ENCODE data around the gene SPTLC1. TPM values are rescaled to one million over a fixed set of nuclear protein-coding genes. Genes with fewer than 3 reads are reported as not detected.
A peak's percentile ranks its signal among the peaks of the same experiment; 100 is the strongest.
"Not testable (repeated sequence)": the region's sequence is repeated elsewhere in the genome, so short reads cannot be mapped to it uniquely, and the experiment has no call there.

SPTLC1 gene
- total and polyA plus RNA-seq, 2 of the 13 experiments (the other 11 are each of a cell fraction or from before 2014, with no cell fraction given) = 56.2 to 72.5 TPM

- in situ Hi-C loops (cut with HindIII; ENCODE audit: extremely low pct_ligation_motif_present, low pct_unique_long_range_greater_than_20kb) = loop anchor here (10.0 to 25.0 kb wide), 2 partner anchors 304 to 502 kb away; no protein-coding TSS in a partner anchor
Measured at GRCh38 chr9:92132913-92133312, 17.7 kb upstream of the SPTLC1 start.

DNA sequence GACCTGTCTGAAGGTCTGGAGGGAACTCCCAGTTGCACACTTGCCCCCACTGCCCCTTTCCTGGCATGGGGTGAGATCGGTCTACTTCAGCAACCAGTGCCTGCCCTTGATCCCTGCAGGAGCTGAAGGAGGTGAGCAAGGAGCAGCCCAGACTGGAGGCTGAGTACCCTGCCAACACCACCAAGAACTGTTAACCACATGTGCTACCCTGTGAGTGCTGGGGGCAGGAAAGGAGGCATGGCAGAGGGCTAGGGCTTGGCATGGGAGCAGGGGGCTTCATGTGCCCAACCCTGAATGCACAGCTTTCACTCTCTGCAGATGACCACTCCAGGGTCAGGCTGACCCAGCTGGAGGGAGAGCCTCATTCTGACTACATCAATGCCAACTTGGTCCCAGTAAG, 17.3 kb upstream of the SPTLC1 start:
- H3K36me3 ChIP-seq (replicated peaks in 1 of 2; ENCODE audit: control insufficient read depth in 1 of 2, insufficient read depth in 2 of 2, low read length in 2 of 2) = no peaks in the 10 kb centered on the region
- peaks cover 6% of the 10 kb centered on the region for H3K4me1 ChIP-seq (ENCODE audit: insufficient read depth, low read length)
- H3K9me3 ChIP-seq (ENCODE audit: low read length) = no peaks in the 10 kb centered on the region
- DNase-seq (ENCODE audit: low spot score) (no peak), FAIRE-seq (no peak), ATAC-seq (no peak)
- BruUV-seq (replicated peaks) = no TSS peak
- no peak overlapping the region for H3K4me2 ChIP-seq (ENCODE audit: low read depth, low read length)
- no peaks in the 10 kb centered on the region for H3K79me2 ChIP-seq (ENCODE audit: insufficient read depth, low read length)
- intact Hi-C loops (cut with micrococcal nuclease; ENCODE audit: unreplicated experiment) = no loop called here
- WGBS (ENCODE audit: low lambda C conversion rate) = 100% methylated on average over 1 of the region's 1 CpG
- peaks cover 1 to 3% of the 10 kb centered on the region in 2 experiments; a peak in 1 of 5 replicates for H3K27me3 ChIP-seq (ENCODE audit: control insufficient read depth in 1 of 2, insufficient read depth in 2 of 2, low read length in 2 of 2)
- H2AFZ ChIP-seq (ENCODE audit: low read length) = no peak overlapping the region
- H3K27ac ChIP-seq (ENCODE audit: extremely low read length, insufficient read depth, low read length) = no peak overlapping the region
- CTCF ChIA-PET (ENCODE audit: low intra/inter-chr PET ratio, low total read pairs) = no interaction called here
- POLR2A ChIA-PET = no interaction called here
- no peak overlapping the region for H3K9ac ChIP-seq (ENCODE audit: insufficient read depth, low read depth, low read length)
- no peak overlapping the region for H3K4me3 ChIP-seq (replicated peaks in 1 of 3; ENCODE audit: insufficient read depth in 1 of 3, low read depth in 2 of 3, low read length in 3 of 3)
- no peaks in the 10 kb centered on the region for H4K20me1 ChIP-seq (ENCODE audit: insufficient read depth, low read length)
- in situ Hi-C loops (cut with HindIII; ENCODE audit: extremely low pct_ligation_motif_present, low pct_unique_long_range_greater_than_20kb) = loop anchor here (10.0 to 25.0 kb wide), 2 partner anchors 305 to 502 kb away; no protein-coding TSS in a partner anchor
- TF ChIP-seq ATF1 (CRISPR knock-in tag; IDR thresholded peaks at IDR 0.05) (no peak), PPARG (CRISPR knock-in tag; conservative IDR thresholded peaks at IDR 0.05) (no peak), ZNF747 (CRISPR knock-in tag; IDR thresholded peaks at IDR 0.05; ENCODE audit: borderline replicate concordance) (no peak), HNF4A (CRISPR knock-in tag; IDR thresholded peaks at IDR 0.05) (no peak), ZNF547 (CRISPR knock-in tag; IDR thresholded peaks at IDR 0.05) (no peak), ZBTB4 (CRISPR knock-in tag; IDR thresholded peaks at IDR 0.05; ENCODE audit: borderline replicate concordance) (no peak), TEAD2 (CRISPR knock-in tag; IDR thresholded peaks at IDR 0.05) (no peak), ZNF281 (CRISPR knock-in tag; IDR thresholded peaks at IDR 0.05; ENCODE audit: borderline replicate concordance) (no peak), ZNF577 (CRISPR knock-in tag; IDR thresholded peaks at IDR 0.05; ENCODE audit: borderline replicate concordance, low read depth) (no peak), ZNF414 (CRISPR knock-in tag; IDR thresholded peaks at IDR 0.05) (no peak)
- TF ChIP-seq, protein P1, sequence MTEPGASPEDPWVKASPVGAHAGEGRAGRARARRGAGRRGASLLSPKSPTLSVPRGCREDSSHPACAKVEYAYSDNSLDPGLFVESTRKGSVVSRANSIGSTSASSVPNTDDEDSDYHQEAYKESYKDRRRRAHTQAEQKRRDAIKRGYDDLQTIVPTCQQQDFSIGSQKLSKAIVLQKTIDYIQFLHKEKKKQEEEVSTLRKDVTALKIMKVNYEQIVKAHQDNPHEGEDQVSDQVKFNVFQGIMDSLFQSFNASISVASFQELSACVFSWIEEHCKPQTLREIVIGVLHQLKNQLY (CRISPR knock-in tag; IDR thresholded peaks at IDR 0.05) = no peak

More at GRCh38 chr9:92132913-92133312, 17.7 kb upstream of the SPTLC1 start:
- intact Hi-C loops (cut with micrococcal nuclease; ENCODE audit: unreplicated experiment); BruUV-seq (replicated peaks); H4K20me1 ChIP-seq (ENCODE audit: insufficient read depth, low read length); H3K4me3 ChIP-seq (replicated peaks in 1 of 3; ENCODE audit: insufficient read depth in 1 of 3, low read depth in 2 of 3, low read length in 3 of 3); H3K9me3 ChIP-seq (ENCODE audit: low read length); H3K27ac ChIP-seq (ENCODE audit: extremely low read length, insufficient read depth, low read length); CTCF ChIA-PET (ENCODE audit: low intra/inter-chr PET ratio, low total read pairs); H3K79me2 ChIP-seq (ENCODE audit: insufficient read depth, low read length); DNase-seq (ENCODE audit: low spot score); H3K4me2 ChIP-seq (ENCODE audit: low read depth, low read length); H3K27me3 ChIP-seq (ENCODE audit: control insufficient read depth in 1 of 2, insufficient read depth in 2 of 2, low read length in 2 of 2); H3K36me3 ChIP-seq (replicated peaks in 1 of 2; ENCODE audit: control insufficient read depth in 1 of 2, insufficient read depth in 2 of 2, low read length in 2 of 2); ATAC-seq; H3K9ac ChIP-seq (ENCODE audit: insufficient read depth, low read depth, low read length); POLR2A ChIA-PET; H2AFZ ChIP-seq (ENCODE audit: low read length): not testable (repeated sequence)
- WGBS (ENCODE audit: low lambda C conversion rate) = no CpG with 5 or more reads among the region's 1 CpG
- H3K4me1 ChIP-seq (ENCODE audit: insufficient read depth, low read length) = peaks cover 10% of the 10 kb centered on the region
- FAIRE-seq = peak; percentile 43
